GM21717 (cell line): Measurements from ENCODE around the gene MATR3.
"Not testable (repeated sequence)": the region's sequence is repeated elsewhere in the genome, so short reads cannot be mapped to it uniquely, and the experiment has no call there.

Experiments used
- ATAC-seq: cut with Tn5 transposase; IDR thresholded peaks from one replicate; pipeline ENCODE4 v1.9.1; 2021; ENCODE audit warnings: mild to moderate bottlenecking, moderate library complexity; ENCODE audit not compliant: unreplicated experiment

MATR3 gene

DNA sequence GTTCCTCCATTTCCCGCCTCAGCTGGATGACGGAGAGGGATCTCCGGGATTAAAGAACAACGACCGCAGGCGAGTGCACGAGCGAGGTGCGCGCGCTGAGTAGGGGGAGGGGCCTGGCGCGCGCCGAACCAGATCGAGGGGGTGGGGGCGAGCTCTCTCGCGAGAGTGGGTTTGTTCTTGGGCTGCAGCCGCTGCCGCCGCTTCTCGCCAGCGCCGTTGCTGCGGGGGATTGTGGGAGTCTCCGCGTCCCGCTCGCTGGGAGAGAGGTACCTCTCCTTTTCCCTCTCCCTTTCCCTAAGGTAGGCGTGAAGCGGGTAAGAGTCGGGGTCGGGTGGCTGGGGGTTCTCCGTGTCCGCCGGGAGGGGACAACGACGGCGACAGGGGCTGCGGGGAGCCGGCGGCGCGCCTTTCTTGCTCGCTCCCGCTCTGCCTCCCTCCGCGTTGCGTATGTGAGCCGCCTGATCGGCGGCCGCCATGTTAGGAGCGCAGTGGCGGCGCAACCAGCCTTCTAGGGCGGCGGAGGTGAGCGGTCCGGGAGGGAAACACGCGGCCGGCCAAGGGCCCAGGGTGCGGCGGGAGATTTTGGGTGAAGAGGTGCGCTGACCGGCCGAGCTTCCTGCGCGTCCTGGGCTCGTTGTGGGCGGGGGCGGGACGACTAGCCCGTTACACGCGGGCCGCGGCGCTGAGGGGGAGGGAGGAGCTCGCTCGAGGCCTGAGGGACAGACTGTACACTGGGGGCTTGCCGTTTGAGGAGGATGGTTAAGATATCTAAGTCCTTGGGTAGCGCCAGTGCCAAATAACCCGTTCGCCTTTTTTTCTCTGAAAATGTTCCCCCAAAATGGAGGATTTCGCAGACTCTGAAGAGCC is at the start of gene MATR3:
TSS of gene MATR3 (plus strand) at position 234 of the 867 bp plus-strand sequence. CDS start 13,676 bp downstream, outside the sequence.
- ATAC-seq: peak; percentile 68

DNA sequence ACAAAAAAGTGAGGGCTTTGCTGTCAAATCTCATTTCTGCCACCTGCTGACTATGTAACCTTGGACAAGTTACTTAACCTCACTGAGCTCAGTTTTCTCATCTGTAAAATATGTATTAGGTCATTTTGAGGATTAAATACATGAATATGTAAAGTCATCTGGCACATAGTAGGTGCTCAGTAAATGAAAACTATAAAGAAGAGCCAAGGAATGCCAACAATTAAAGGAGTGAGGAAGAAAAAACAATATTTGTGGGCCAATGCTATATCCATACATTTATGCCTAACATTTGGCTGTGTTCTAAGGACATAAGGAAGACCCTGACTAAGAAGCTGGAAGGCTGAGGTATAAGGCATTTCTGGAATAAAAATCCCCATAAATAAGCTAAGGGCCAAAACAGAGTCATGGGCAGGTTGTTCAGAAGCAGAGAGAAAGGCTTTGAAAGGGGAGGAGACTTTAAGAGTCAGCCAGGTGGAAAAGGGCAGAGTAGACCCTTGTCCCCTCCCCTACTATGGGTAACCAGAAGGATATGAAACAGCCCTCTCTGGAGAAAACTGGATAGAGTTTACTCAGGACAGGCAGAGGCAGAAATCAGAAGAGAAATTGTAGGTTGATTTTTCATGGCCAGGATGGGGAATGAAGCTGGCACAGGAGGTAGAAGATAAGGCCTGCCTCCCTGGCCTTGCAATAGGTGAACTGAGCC is 47.8 kb upstream of the MATR3 start:
- ATAC-seq: no peak

GRCh38 chr5:139246394-139246793 is 47.1 kb upstream of the MATR3 start:
- ATAC-seq: no peak

GRCh38 chr5:139248826-139249453 is 44.6 kb upstream of the MATR3 start:
- no peak for ATAC-seq

DNA sequence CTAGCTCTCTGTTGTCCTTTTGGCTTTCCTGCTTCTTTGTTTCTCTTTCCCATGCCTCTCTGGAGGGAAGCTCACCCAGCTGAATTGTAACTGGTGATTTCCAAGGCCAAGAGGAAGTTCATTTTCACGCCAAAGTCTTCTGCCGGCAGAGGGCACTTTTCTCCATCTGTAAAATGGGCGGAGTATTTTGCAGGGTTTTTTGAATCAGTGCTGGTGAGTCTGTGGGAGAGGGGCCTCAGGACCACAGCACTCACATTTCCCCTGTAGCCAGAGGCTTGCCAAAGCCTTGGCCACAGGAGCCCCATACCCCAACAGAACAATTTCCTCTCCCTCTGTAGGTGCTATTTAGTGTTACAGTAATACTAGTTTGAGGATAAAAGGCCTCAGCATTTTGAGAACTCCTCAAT is 42.3 kb upstream of the MATR3 start:
- ATAC-seq: no peak

DNA sequence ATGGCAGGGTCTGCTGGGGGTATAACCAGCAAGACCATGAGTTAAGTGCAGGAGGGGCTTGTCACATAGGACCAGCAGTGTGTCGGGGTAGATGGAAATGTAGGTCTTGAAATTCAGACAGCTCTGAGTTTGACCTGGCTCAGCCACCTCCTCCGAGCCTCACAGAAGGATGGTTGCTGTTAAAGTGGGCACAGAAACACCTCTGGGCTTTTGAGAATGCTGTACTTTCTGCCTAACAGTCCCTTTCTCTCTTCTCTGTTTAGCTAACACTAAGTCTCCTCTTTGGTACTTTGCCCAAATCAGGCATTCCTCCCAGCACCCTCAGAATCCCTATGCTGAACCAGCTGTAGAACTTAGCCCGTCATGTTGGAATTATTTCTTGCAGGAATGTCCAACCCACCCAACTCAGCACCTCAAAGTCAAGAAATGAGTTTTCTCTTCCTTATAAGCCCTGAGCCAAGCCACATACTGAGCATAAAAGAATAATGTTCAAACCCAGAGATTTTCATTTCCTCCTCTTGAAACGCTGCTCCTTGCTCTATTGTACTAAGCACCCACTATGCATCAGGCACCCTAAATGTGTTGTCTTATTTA is 41.7 kb upstream of the MATR3 start:
- ATAC-seq: no peak

DNA sequence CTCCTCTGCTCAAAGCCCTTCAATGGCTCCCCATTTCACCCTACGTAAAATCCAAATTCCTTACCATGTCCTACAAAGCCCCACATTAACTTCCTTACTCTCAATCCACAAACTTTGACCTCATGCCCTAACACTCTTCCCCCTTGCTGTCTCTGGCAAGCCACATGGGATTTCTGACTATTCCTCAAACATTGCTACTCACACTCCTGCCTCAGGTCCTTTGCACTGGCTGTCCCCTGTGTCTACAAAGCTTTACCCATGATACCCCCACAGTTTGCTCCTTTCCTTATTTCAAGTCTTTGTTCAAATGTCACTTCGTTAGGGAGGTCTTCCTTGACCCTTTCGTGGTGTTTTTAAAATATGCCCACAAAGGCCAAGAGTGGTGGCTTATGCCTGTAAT is 40.4 kb upstream of the MATR3 start:
- ATAC-seq: no peak

GRCh38 chr5:139256820-139257219 is 36.7 kb upstream of the MATR3 start:
- ATAC-seq: no peak

DNA sequence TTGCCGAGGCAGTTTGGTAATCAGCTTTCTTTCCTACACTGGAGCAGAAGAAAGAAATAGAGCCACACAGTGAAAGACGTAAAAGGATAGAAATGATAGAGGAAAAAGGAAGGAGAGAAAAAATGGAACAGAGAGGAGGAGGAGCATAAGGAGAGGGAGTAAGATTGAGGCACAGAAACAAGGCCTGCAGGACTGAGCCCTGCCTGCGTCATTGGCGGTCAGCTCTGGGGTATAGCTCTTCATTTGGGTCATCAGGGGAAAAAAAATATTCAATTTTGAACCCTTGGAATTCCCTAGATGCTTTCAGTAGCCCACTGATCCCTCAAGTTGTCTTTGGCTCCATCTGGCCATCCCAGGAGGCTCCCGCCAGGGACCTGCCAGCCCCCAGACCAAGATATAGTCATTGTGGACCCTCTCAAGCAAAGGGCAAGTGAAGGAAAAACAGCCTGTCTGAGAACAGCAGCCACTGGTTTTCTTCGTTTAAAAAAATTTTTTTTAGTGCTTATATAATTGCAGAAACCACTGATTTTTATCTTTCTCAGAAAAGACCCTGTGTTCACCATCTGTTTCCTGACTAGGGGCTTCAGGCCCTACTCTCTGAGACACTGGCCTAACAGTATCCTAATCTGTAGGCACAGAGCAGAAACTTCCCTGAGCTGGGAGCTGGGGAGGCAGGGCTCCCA is 31.3 kb upstream of the MATR3 start:
- no peak for ATAC-seq

DNA sequence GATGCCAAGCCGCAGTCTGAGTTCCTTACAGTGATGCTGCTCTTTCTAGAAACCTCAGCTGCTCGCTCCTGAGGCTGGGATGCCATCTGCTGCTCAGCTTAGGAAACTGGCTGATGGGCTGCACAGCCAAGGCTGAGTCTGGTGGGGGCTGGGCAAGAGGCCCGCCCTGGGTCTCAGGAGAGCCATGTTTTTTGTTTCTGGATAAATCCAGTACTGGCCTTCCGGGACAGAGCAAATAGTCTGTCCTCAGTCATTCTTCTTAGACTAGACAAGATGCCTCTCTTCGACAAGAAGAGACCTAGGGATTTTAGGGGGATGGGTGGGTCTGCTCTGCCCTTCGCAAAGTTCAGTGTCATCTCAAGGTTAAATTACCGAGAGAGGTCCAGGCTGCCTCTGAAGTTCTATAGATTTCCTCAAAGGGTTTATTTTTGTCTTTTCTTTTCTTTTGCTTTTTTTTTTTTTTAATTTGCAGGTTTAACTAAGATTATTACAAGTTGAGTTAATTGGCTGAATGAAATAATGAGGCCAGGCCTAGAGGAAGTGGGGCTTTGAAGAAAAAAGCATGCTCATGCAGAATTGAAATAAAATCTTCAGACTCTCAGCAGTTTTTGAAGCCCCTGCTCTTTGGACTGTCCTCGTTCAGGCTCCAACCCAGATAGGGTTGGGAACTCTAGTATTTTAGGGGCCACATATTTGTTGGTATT is 30.6 kb upstream of the MATR3 start:
- no peak for ATAC-seq

GRCh38 chr5:139263536-139263935 is 30.0 kb upstream of the MATR3 start:
- ATAC-seq: no peak

GRCh38 chr5:139263946-139264345 is 29.6 kb upstream of the MATR3 start:
- no peak for ATAC-seq

- ATAC-seq: no peak
Observed at GRCh38 chr5:139265001-139265400, 28.5 kb upstream of the MATR3 start.

- no peak for ATAC-seq
Observed at GRCh38 chr5:139266236-139266635, 27.3 kb upstream of the MATR3 start.

DNA sequence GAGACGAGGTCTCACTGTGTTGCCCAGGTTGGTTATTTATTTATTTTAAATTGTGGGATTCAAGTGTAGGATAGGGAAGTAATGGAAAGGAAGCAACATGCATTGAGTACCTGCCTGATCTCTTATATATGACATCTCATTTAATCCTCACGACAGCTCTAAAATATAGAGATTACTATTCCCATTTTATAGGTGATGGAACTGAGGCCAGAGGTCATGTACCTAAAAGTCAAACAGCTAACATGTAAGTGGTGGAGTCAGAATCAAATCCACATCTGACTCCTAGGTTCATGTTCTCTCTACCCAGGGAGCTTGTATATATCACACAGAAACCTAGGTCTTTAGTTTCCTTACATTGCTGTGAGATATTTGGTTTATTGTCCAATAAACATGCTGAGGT is 26.1 kb upstream of the MATR3 start:
- no peak for ATAC-seq

- ATAC-seq: no peak
Observed at GRCh38 chr5:139268364-139269202, 25.0 kb upstream of the MATR3 start.

DNA sequence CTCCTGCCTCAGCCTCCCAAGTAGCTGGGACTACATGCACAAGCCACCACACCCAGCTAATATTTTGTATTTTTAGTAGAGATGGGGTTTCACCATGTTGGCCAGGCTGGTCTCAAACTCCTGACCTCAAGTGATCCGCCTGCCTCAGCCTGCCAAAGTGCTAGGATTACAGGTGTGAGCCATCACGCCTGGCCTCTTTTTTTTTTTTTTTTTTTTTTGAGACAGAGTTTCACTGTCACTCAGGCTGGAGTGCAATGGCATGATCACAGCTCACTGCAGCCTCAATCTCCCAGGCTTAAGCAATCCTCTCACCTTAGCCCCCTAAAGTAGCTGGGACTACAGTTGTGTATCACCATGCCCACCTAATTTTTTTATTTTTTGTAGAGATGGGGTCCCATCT is 22.8 kb upstream of the MATR3 start:
- ATAC-seq: not testable (repeated sequence)

GRCh38 chr5:139271201-139272027 is 22.1 kb upstream of the MATR3 start:
- no peak for ATAC-seq
